GM18507 (cell line): ENCODE data around the gene ERAP2.
"Not testable (repeated sequence)": the region's sequence is repeated elsewhere in the genome, so short reads cannot be mapped to it uniquely, and the experiment has no call there.

Experiments used
- DNase-seq: peaks from one replicate; pipeline ENCODE4 v3.0.0; 2011; ENCODE audit warnings: low read depth; ENCODE audit not compliant: insufficient read length; ENCODE audit errors: extremely low spot score
- FAIRE-seq: peaks from 2 replicates; lab custom pipeline; 2011; peaks lifted over from hg19 to GRCh38; lab: Jason Lieb, UNC

The ERAP2 gene

GRCh38 chr5:96926276-96926675 is 50.0 kb downstream of the ERAP2 start:
- no peak for DNase-seq
- FAIRE-seq: peak; percentile 26

GRCh38 chr5:96927008-96927407 is 50.7 kb downstream of the ERAP2 start:
- DNase-seq: no peak
- no peak for FAIRE-seq

DNA sequence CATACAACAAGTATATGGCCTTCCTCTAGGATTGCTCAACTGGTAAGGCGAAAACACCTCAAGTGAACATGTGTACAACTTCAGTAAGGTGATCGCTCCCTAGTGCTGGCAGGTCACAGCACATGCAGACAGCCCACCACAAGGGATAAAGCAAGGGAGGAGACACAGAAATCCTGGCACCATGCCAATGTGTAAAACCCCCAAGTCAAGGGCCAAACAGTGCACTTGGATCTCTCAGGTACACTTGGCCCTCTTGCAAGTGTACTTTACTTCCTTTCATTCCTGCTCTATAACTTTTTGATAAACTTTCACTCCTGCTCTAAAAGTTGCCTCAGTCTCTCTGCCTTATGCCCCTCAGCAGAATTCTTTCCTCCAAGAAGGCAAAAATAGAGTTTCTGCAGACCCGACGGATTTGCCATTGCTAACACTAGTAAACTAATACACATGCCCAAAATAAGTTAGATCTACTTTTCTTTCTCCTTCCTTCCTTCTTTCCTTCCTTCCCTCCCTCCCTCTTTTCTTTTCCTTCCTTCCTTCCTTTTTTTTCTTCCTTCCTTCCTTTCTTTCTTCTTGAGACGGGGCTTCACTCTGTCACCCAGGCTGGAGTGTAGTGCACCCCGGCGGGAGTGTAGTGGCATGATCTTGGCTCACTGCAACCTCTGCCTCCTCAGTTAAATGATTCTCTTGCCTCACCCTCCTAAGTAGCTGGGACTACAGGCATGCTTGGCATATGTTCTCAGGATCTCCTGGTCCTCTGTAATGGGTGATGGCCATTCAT is 52.8 kb downstream of the ERAP2 start:
- FAIRE-seq (no peak), DNase-seq (no peak)

GRCh38 chr5:96930058-96930457 is 53.8 kb downstream of the ERAP2 start:
- FAIRE-seq (no peak), DNase-seq (no peak)

DNA sequence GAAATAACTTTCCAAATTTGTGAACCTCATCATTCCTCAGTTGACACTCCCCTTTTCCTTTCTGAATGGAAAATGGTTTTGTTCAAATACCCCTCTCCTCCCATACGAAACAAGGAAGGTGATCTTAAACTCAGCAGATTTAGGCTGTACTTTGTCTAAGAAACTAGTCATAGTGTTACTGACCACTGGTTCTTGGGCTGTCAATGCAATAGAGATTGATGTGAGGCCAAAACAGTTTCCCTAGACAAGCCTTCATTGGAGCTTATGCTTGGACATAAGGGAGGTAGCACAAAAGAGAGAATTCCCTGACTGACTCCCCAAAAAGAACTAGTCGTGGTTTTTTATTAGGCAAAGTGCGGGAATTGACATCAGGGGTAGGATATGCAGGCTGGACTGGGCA is 54.3 kb downstream of the ERAP2 start:
- no peak for DNase-seq
- FAIRE-seq: no peak

GRCh38 chr5:96931037-96931436 is 54.7 kb downstream of the ERAP2 start:
- not testable (repeated sequence) for DNase-seq, FAIRE-seq

- FAIRE-seq (peak; percentile 74), DNase-seq (no peak)
Observed at GRCh38 chr5:96931605-96932004, 55.3 kb downstream of the ERAP2 start.

GRCh38 chr5:96932026-96932425 is 55.7 kb downstream of the ERAP2 start:
- FAIRE-seq: no peak
- DNase-seq: no peak

GRCh38 chr5:96933764-96934707 is 57.7 kb downstream of the ERAP2 start:
- DNase-seq: no peak
- peak; percentile 59 for FAIRE-seq

DNA sequence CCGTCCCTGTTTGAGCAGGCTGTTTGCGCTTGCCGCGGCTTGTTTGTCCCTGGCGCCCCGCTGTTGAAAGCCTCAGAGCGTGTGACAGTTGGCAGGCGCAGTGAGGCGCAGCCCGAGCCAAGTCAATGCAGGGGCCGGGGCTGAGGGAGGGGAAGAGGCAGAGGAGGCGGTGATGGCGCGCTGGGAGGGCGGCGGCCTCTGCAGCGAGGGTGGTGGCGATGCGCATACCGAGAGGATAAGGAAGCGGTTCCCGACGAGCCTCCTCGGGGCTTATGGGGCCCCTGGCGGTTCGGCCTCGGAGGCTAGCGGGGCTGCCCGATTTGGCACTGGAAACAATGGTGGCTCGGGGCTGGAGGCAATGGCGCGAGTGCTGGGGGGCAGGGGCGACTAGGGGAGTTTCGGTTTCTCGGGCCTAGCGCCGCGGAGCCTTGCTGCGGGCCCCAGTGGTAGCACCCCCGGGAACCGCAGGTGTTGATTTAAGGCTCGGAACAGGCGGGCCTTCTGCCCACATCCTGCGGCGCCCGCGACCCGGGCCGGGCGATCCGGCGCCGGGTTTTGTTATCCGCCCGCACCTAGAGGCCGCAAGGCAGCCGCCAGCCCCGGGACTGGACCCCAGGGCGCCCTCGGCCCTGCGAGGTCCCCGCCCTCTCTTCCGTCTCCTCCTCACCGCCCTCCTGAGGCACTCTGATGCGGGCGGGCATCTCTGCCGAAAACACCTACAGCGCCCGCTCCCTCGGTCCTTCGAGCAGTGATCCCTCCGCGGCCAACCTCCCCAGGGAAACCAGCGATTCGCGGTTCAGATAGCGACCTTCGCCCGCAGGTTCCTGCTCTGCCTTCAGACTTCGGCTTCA is 58.6 kb downstream of the ERAP2 start:
- peak; percentile 51 for DNase-seq
- peak; percentile 95 for FAIRE-seq

DNA sequence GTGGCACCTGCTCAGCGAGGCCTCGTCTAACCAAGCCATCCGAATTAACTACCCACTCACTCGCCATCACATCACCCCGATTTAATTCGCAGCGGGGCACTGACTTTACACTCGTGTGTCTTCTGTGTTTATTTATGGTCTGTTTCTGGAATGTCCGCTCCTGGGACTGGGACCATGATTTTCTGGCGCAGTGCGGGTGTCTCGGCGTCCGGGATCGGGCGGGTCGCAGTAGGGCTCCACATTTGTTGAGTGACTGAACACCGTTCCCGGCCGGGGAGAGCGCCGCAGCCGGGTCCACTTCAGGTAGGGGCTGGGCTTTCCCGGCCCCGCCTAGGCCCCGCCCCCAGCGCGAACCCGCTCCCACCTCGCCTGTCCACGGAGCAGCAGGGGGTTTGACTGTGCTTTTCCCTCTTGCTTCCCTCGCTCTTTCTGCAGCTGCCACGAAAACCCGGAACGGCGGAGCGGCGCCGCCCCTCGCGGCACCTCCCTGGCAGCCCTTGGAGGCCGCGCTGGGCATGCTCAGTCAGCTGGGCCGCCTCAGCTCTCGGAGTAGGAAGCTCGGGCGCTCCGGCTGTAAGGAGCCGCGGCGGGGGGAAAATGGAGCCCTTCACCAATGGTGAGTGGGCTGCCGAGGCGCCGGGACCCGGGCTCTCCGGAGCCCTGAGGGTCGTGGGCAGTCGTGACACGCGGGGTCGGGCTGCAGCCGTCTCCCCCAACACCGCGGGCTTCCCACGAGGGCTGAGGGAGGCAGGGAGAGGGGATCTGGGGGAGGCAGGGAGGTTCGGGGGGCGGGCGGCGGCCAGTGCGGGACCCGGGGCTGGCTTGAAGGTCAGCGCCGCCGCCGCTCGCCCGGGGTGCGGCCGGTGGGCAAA is 59.5 kb downstream of the ERAP2 start, which contains the start of gene LNPEP:
TSS of gene LNPEP (plus strand) at position 522 of the 872 bp plus-strand sequence. CDS start at position 598, 76 bp downstream.
- DNase-seq (peak; percentile 58), FAIRE-seq (no peak)

GRCh38 chr5:96936431-96937320 is 60.4 kb downstream of the ERAP2 start:
- FAIRE-seq: peak; percentile 73

DNA sequence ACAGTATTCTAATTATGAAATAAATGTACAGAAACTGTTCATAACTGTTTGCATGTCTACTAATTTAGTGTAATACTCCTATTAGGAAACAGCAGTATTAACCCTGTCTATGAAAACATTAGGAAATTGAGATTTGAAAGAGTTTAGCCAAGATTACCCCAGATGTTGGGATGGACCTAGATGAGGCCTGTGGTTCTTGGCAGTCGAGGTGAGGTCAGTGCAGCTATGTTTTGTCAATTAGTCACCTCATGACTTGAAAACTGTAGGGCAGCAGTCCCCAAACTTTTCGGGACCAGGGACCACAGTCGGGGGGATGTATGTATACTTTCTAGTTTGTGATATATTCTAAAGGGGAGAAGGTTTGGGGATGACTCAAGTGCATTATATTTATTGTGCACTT is 64.3 kb downstream of the ERAP2 start:
- FAIRE-seq (no peak), DNase-seq (no peak)

More at GRCh38 chr5:96936431-96937320, 60.4 kb downstream of the ERAP2 start:
- no peak for DNase-seq

DNA sequence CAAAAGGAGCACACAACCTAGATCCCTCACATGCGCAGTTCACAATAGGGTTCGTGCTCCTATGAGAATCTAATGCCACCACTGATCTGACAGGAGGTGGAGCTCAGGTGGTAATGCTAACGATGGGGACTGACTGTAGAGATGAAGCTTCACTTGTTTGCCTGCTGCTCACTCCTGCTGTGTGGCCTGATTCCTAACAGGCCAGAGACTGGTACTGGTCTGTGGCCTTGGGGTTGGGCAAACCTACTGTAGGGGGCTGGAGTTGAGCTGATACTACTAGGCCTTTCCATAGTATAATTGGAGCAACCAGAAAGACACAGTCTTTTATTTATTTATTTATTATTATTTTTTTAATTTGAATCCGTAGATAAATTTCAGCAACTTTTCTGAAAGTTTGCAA is 64.8 kb downstream of the ERAP2 start:
- FAIRE-seq: no peak

DNA sequence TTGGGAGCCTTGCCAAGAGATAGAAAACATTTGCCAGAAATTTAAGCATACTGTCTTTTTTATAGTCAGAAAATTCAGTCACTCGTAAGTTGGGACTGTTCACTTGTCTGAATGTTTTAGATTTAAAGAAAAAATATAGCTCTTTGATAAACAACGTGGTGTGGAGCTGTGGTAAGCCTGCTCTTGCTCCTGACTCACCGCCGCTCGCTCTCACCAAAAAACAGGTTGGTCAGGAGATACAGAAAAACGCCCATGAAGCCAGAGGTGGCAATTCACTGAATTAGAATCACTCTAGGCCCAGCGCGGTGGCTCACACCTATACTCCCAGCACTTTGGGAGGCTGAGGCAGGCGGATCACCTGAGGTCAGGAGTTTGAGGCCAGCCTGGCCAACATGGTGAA is 65.8 kb downstream of the ERAP2 start:
- DNase-seq (no peak), FAIRE-seq (no peak)

More for the DNA sequence above, 64.8 kb downstream of the ERAP2 start:
- no peak for DNase-seq

GRCh38 chr5:96942911-96943310 is 66.6 kb downstream of the ERAP2 start:
- no peak for FAIRE-seq
- no peak for DNase-seq

- FAIRE-seq: peak; percentile 33
Observed at GRCh38 chr5:96943799-96944198, 67.5 kb downstream of the ERAP2 start.

More at GRCh38 chr5:96943799-96944198, 67.5 kb downstream of the ERAP2 start:
- DNase-seq: no peak
